ENCODE measurements around the gene RASL10A.

Gene RASL10A

DNA sequence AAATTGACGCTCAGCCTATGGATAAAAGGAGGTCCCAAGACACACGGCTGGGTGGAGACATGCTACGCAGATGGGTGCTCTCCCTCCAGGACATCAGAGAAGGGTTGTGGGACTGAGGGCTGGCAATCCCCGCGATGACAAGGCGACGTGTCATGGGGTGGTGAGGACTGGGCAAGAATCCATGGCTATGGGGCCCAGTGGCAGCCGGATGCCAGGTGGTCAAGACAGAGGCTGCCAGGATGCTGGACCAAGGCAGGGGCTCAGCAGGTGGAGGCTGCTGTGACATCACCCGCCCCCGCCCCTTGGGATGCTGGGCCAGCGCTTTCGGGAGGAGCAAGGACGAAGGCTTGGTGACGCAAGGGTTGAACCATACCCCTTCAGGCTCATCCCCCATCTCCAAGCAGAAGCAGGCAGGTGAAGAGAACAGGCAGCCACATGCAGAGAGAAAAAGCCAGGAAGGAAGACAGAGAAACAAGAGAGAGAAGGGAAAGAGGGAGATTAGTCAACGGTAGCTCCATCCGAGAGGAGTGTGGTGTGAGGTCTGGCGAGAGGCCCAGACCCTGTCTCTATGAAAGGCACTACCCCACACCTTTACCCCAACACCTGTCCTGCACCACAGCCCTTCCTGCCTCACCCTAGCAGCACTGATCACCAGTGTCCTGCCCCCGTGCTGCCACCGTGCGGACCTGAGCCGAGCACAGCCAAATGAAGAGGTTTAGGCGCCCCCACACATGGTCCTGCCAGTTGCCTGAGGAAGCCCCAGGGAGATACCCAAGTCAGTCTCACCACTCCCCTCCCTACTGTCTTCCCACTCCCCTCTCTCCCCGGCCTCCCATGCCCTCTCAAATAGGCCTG is 24.1 kb upstream of the RASL10A start (continued):
- TF ChIP-seq, protein P1, sequence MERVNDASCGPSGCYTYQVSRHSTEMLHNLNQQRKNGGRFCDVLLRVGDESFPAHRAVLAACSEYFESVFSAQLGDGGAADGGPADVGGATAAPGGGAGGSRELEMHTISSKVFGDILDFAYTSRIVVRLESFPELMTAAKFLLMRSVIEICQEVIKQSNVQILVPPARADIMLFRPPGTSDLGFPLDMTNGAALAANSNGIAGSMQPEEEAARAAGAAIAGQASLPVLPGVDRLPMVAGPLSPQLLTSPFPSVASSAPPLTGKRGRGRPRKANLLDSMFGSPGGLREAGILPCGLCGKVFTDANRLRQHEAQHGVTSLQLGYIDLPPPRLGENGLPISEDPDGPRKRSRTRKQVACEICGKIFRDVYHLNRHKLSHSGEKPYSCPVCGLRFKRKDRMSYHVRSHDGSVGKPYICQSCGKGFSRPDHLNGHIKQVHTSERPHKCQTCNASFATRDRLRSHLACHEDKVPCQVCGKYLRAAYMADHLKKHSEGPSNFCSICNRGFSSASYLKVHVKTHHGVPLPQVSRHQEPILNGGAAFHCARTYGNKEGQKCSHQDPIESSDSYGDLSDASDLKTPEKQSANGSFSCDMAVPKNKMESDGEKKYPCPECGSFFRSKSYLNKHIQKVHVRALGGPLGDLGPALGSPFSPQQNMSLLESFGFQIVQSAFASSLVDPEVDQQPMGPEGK (CRISPR knock-in tag; IDR thresholded peaks at IDR 0.05; ENCODE audit: borderline replicate concordance) = no peak
- no peak for TF ChIP-seq CSDC2 (CRISPR knock-in tag; IDR thresholded peaks at IDR 0.05)

DNA sequence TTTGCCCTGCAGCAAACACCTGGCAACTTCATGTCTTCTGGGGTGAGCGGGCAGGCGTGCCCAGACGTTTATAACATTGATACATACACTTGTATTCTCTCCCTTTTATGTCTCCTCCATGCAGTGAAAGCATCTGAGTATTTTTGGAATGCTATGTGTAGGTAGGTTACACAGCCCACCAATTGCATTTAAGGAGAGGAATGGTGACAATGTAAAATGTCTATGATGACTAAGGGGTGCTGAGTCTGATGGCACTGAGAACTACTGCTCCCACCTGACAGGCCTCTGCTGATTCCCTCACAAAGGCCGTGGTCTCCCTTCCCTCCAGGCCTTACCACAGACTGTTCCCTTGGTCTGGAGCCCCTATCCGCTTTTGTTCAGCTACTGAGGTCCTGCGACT is 22.9 kb upstream of the RASL10A start:
- ATAC-seq = no peak
- TF ChIP-seq BACH2 (CRISPR knock-in tag; IDR thresholded peaks at IDR 0.05; ENCODE audit: borderline replicate concordance) (no peak), ZNF70 (CRISPR knock-in tag; IDR thresholded peaks at IDR 0.05) (no peak), ESRRG (CRISPR knock-in tag; IDR thresholded peaks at IDR 0.05) (no peak), SNAI2 (CRISPR knock-in tag; IDR thresholded peaks at IDR 0.05) (no peak)

DNA sequence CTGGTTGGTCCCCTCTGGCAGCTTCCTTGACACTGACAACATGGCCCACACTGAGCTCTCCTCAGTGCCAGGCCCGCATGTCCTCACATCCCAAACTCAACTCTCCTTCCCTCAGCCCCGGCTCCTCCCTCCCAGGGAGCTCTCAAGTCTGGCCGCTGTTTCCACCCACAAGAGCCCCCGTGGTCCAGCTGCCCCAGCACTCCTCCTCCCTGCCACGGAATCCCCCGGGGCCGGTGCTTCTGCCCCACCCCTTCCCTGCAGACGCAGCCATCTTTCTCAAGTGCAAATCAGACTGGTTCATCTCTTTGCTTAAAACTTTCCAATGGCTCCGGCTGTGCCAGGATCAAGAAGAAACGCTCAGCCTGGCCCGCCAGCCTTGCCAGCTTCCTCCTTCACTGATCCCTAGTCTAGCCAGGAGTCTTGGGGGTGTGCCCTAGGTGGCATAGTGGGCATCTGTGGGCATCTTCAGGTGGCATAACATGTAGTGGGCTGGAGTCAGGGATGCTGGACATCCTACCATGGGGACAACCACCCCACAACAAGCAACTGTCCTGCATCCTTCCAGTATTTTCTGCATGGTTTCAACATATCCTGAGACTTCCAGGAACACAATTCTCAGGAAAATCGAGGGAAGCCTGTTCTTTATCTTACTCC is 22.3 kb upstream of the RASL10A start:
- ATAC-seq = no peak
- TF ChIP-seq ESRRG (CRISPR knock-in tag; IDR thresholded peaks at IDR 0.05) (no peak), TOX (CRISPR knock-in tag; IDR thresholded peaks at IDR 0.05; ENCODE audit: borderline replicate concordance) (no peak), CSDC2 (CRISPR knock-in tag; IDR thresholded peaks at IDR 0.05) (no peak)
- TF ChIP-seq, protein P2, sequence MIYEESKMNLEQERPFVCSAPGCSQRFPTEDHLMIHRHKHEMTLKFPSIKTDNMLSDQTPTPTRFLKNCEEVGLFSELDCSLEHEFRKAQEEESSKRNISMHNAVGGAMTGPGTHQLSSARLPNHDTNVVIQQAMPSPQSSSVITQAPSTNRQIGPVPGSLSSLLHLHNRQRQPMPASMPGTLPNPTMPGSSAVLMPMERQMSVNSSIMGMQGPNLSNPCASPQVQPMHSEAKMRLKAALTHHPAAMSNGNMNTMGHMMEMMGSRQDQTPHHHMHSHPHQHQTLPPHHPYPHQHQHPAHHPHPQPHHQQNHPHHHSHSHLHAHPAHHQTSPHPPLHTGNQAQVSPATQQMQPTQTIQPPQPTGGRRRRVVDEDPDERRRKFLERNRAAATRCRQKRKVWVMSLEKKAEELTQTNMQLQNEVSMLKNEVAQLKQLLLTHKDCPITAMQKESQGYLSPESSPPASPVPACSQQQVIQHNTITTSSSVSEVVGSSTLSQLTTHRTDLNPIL (CRISPR knock-in tag; IDR thresholded peaks at IDR 0.05; ENCODE audit: low read depth) = no peak
- TF ChIP-seq, protein P1 (CRISPR knock-in tag; IDR thresholded peaks at IDR 0.05; ENCODE audit: borderline replicate concordance) = no peak
- TF ChIP-seq, protein P3, sequence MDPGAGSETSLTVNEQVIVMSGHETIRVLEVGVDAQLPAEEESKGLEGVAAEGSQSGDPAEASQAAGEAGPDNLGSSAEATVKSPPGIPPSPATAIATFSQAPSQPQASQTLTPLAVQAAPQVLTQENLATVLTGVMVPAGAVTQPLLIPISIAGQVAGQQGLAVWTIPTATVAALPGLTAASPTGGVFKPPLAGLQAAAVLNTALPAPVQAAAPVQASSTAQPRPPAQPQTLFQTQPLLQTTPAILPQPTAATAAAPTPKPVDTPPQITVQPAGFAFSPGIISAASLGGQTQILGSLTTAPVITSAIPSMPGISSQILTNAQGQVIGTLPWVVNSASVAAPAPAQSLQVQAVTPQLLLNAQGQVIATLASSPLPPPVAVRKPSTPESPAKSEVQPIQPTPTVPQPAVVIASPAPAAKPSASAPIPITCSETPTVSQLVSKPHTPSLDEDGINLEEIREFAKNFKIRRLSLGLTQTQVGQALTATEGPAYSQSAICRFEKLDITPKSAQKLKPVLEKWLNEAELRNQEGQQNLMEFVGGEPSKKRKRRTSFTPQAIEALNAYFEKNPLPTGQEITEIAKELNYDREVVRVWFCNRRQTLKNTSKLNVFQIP (CRISPR knock-in tag; IDR thresholded peaks at IDR 0.05; ENCODE audit: borderline replicate concordance, low read depth) = no peak
- TF ChIP-seq, protein P4, sequence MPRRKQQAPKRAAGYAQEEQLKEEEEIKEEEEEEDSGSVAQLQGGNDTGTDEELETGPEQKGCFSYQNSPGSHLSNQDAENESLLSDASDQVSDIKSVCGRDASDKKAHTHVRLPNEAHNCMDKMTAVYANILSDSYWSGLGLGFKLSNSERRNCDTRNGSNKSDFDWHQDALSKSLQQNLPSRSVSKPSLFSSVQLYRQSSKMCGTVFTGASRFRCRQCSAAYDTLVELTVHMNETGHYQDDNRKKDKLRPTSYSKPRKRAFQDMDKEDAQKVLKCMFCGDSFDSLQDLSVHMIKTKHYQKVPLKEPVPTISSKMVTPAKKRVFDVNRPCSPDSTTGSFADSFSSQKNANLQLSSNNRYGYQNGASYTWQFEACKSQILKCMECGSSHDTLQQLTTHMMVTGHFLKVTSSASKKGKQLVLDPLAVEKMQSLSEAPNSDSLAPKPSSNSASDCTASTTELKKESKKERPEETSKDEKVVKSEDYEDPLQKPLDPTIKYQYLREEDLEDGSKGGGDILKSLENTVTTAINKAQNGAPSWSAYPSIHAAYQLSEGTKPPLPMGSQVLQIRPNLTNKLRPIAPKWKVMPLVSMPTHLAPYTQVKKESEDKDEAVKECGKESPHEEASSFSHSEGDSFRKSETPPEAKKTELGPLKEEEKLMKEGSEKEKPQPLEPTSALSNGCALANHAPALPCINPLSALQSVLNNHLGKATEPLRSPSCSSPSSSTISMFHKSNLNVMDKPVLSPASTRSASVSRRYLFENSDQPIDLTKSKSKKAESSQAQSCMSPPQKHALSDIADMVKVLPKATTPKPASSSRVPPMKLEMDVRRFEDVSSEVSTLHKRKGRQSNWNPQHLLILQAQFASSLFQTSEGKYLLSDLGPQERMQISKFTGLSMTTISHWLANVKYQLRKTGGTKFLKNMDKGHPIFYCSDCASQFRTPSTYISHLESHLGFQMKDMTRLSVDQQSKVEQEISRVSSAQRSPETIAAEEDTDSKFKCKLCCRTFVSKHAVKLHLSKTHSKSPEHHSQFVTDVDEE (CRISPR knock-in tag; IDR thresholded peaks at IDR 0.05) = no peak

DNA sequence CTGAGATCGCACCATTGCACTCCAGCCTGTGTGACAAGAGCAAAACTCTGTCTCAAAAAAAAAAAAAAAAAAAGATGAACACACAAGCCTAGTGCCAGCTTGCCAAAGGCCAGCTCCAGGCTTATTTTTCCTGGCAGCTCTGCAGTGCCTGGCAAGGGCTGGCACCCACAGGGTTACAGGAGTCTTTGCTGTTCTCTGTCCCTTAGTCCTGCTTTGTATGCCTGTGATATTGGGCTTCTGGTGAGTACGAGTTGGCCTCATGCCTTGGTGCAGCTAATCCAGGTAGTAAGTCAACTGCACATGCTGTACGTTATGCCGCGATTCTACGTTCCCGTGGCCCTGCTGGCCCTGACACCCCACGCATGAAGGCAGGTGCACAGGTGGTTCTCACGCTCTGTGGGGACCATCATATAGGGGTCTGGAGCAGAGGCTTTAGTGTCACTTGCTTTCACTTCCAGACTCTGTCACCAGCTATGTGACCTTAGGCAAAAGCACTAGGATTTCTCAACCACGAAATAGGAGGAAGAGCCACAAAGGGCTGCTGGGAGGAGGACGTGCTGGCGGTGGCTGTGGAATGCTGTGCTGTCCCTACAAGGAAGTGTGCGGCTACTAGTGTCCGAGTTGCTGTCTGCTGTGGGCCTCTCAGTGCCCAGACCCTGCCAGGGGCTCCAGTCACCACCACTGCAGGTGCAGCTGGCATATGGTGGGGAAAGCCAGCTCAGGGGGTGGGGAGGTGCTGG is 21.4 kb upstream of the RASL10A start:
- TF ChIP-seq TOX (CRISPR knock-in tag; IDR thresholded peaks at IDR 0.05; ENCODE audit: borderline replicate concordance) (no peak), ISL1 (CRISPR knock-in tag; IDR thresholded peaks at IDR 0.05) (no peak), GLIS3 (CRISPR knock-in tag; IDR thresholded peaks at IDR 0.05) (no peak), ESRRG (CRISPR knock-in tag; IDR thresholded peaks at IDR 0.05) (no peak), ARNTL (CRISPR knock-in tag; IDR thresholded peaks at IDR 0.05; ENCODE audit: borderline replicate concordance, low read depth) (no peak), ZFP3 (CRISPR knock-in tag; IDR thresholded peaks at IDR 0.05) (no peak), BACH2 (CRISPR knock-in tag; IDR thresholded peaks at IDR 0.05; ENCODE audit: borderline replicate concordance) (no peak), PPARA (CRISPR knock-in tag; IDR thresholded peaks at IDR 0.05; ENCODE audit: borderline replicate concordance) (no peak), ZNF565 (CRISPR knock-in tag; conservative IDR thresholded peaks at IDR 0.05; ENCODE audit: low read depth) (no peak)
- TF ChIP-seq, protein P1 (CRISPR knock-in tag; IDR thresholded peaks at IDR 0.05; ENCODE audit: borderline replicate concordance) = no peak
- TF ChIP-seq, protein P4 (CRISPR knock-in tag; IDR thresholded peaks at IDR 0.05) = no peak
- no peak for ATAC-seq
